Endothelial cell of umbilical vein (primary cell): ENCODE results near the gene TBC1D9B. TPM values are rescaled to one million over a fixed set of nuclear protein-coding genes. Genes with fewer than 3 reads are reported as not detected.
A peak's percentile ranks its signal among the peaks of the same experiment; 100 is the strongest.

Experiments used
- BruUV-seq: library from RNA; stranded (reverse); fragments of 400-500 nt; replicated peaks from 2 replicates; lab custom pipeline; 2021; lab: Mats Ljungman, UMichigan
- CTCF ChIA-PET: fragments of 300-600, 350-600 bp; sonication (Branson Sonifier 250); formaldehyde crosslinking; loops from one replicate; lab custom pipeline; 2021; ENCODE audit warnings: antibody characterized with exemption, inconsistent platforms; lab: Charles Lee
- POLR2A ChIA-PET: fragments of 300-600, 350-600 bp; sonication (Branson Sonifier 250); formaldehyde crosslinking; loops from one replicate; lab custom pipeline; 2021; ENCODE audit warnings: antibody characterized with exemption, inconsistent platforms; lab: Charles Lee
- DNase-seq: peaks from one replicate; pipeline ENCODE4 v3.0.0-alpha.2; 2011; ENCODE audit warnings: low read depth, low spot score
- FAIRE-seq: peaks from 2 replicates; lab custom pipeline; 2011; peaks lifted over from hg19 to GRCh38; lab: Jason Lieb, UNC
- H2AFZ ChIP-seq: 2 replicates; pipeline ENCODE4 v1.6.0; 2012; ENCODE audit warnings: low read depth, low read length, control low read depth, inconsistent platforms
- H3K27ac ChIP-seq: 2 replicates; pipeline ENCODE4 v1.5.1; 2011; ENCODE audit warnings: low read depth, mild to moderate bottlenecking, control low read depth, low read length, moderate library complexity; ENCODE audit not compliant: insufficient read depth
- H3K27me3 ChIP-seq, 2 experiments: 2 replicates each; pipeline versions ENCODE4 v1.6.0 to v1.6.1; 2011; ENCODE audit warnings: low read length in 2 of 2, mixed read lengths in 1 of 2; ENCODE audit not compliant: control insufficient read depth in 2 of 2, insufficient read depth in 2 of 2
- H3K36me3 ChIP-seq, 2 experiments: 2 replicates in 1 of 2; 3 replicates in 1 of 2; pipeline ENCODE4 v1.5.1; 2011; ENCODE audit warnings: low read length in 2 of 2, mild to moderate bottlenecking in 1 of 2, moderate library complexity in 1 of 2; ENCODE audit not compliant: control insufficient read depth in 2 of 2, insufficient read depth in 2 of 2; ENCODE audit errors: extremely low read depth in 1 of 2
- H3K4me1 ChIP-seq: 3 replicates; pipeline ENCODE4 v1.5.1; 2011; ENCODE audit warnings: mild to moderate bottlenecking, low read length; ENCODE audit not compliant: control insufficient read depth, insufficient read depth; ENCODE audit errors: extremely low read depth
- H3K4me2 ChIP-seq: 2 replicates; pipeline ENCODE4 v1.6.1; 2011; ENCODE audit warnings: low read length, control low read depth, mixed read lengths; ENCODE audit not compliant: insufficient read depth
- H3K4me3 ChIP-seq, 3 experiments: fragments of 200-600 bp in 1 of 3; sonication (generic), shearing (Covaris generic) in 1 of 3; replicated peaks in 1 of 3; 2 replicates each; pipeline ENCODE4 v1.5.1; 2011 to 2016; ENCODE audit warnings: control low read depth in 3 of 3, low read length in 3 of 3, mild to moderate bottlenecking in 2 of 3, inconsistent platforms in 1 of 3, low read depth in 1 of 3, moderate library complexity in 1 of 3; ENCODE audit not compliant: insufficient read depth in 1 of 3
- H3K79me2 ChIP-seq: 2 replicates; pipeline ENCODE4 v1.6.0; 2012; ENCODE audit warnings: low read length, inconsistent platforms; ENCODE audit not compliant: control insufficient read depth, insufficient read depth
- H3K9ac ChIP-seq: replicated peaks from 2 replicates; pipeline ENCODE3; 2011; ENCODE audit warnings: low read length, control low read depth; ENCODE audit not compliant: insufficient read depth; ENCODE audit errors: extremely low read depth
- H3K9me1 ChIP-seq: replicated peaks from 3 replicates; pipeline ENCODE4 v1.6.0; 2011; ENCODE audit warnings: mild to moderate bottlenecking, low read length; ENCODE audit not compliant: control insufficient read depth, insufficient read depth; ENCODE audit errors: extremely low read depth
- H3K9me3 ChIP-seq: replicated peaks from 2 replicates; pipeline ENCODE4 v1.5.1; 2012; ENCODE audit warnings: low read length, inconsistent platforms; ENCODE audit not compliant: control insufficient read depth, insufficient read depth
- H4K20me1 ChIP-seq: replicated peaks from 2 replicates; pipeline ENCODE3; 2011; ENCODE audit warnings: mild to moderate bottlenecking, low read length; ENCODE audit not compliant: control insufficient read depth, insufficient read depth; ENCODE audit errors: extremely low read depth
- CTCF ChIP-seq, 2 donors: IDR thresholded peaks; 1 replicate in 1 of 2; 2 replicates in 1 of 2; pipeline ENCODE4 v1.5.1; 2011; ENCODE audit warnings: low read length in 2 of 2, mild to moderate bottlenecking in 2 of 2, moderate library complexity in 2 of 2, control low read depth in 1 of 2, inconsistent platforms in 1 of 2, low read depth in 1 of 2; ENCODE audit not compliant: insufficient read depth in 1 of 2; ENCODE audit errors: extremely low read depth in 1 of 2
- EZH2 ChIP-seq: IDR thresholded peaks from 2 replicates; pipeline ENCODE4 v1.6.1; 2012; ENCODE audit warnings: borderline replicate concordance, low read depth, mild to moderate bottlenecking, moderate library complexity, low read length, inconsistent platforms; ENCODE audit not compliant: severe bottlenecking
- JUN ChIP-seq: IDR thresholded peaks from 2 replicates; pipeline ENCODE4 v1.6.1; 2011; ENCODE audit warnings: borderline replicate concordance, low read depth; ENCODE audit not compliant: insufficient read length, insufficient read depth
- POLR2AphosphoS5 ChIP-seq: IDR thresholded peaks from 2 replicates; pipeline ENCODE4 v1.6.1; 2012; ENCODE audit warnings: low read depth, mild to moderate bottlenecking, control low read depth, low read length, moderate library complexity; ENCODE audit not compliant: insufficient read depth
- dilution Hi-C: fragments of 300-500 bp; cut with MboI; formaldehyde crosslinking; loops from one replicate; pipeline ENCODE4 v1.15.0; 2019; ENCODE audit warnings: low sequenced_read_pairs; ENCODE audit not compliant: extremely low pct_ligation_motif_present
- intact Hi-C: fragments of 100-400 bp; cut with micrococcal nuclease; formaldehyde crosslinking; loops from one replicate; pipeline ENCODE4 v1.10.0; 2022
- polyA plus RNA-seq, 4 experiments: library from polyadenylated mRNA; depleted of rRNA in 3 of 4; stranded (reverse) in 3 of 4; unstranded in 1 of 4; fragments of >200 nt; gene quantifications; 2 replicates each; pipeline versions ENCODE4 v1.2.1 to v1.2.3, GENCODE V29; 2011 to 2012; ENCODE audit warnings: missing spikeins in 1 of 4
- total RNA-seq: library from RNA; stranded (reverse); gene quantifications from 2 replicates; pipeline ENCODE4 v1.2.3, GENCODE V29; 2021

TBC1D9B gene
- total and polyA plus RNA-seq, 2 donors (not counting 3 experiments of a cell fraction or from before 2014, with no cell fraction given) = 82.8 to 150 TPM

DNA sequence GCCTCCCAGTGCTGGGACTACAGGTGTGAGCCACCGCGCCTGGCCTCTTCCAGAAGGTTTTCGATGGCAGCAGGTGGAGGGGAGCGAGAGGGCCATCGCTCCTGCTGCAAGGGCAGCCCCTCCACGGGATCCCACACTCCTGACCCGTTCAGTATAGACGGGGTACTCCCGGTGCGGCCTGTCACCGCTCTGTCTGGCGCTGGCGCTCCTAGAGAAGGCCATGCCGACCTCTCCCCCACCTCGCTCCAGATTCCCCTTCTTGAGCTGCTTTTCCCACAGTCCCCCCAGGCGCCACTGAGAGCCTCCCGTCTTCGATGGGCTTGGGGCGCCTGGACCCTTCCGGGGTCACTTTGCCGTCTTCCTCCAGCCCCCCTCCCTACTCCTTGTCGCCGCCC, 91.3 kb downstream of the TBC1D9B start:
- ChIA-PET POLR2A (interaction anchor here (0.9 kb wide), 1 partner anchor 9 kb away, joined by 3 read pairs; no protein-coding TSS in a partner anchor), CTCF (no interaction called here)
- no peak overlapping the region for H3K9ac ChIP-seq
- DNase-seq (no peak), FAIRE-seq (no peak)
- peak overlapping the region in 1 of 3 experiments; percentile 42 for H3K4me3 ChIP-seq
- H3K9me1 ChIP-seq = no peaks in the 10 kb centered on the region
- peaks cover 22% of the 10 kb centered on the region for H3K4me1 ChIP-seq
- dilution Hi-C loops = no loop called here
- H3K27ac ChIP-seq = no peak overlapping the region
- peak overlapping the region; percentile 49 for H2AFZ ChIP-seq
- H3K9me3 ChIP-seq = no peaks in the 10 kb centered on the region
- no peaks in the 10 kb centered on the region for H4K20me1 ChIP-seq
- no peaks in the 10 kb centered on the region for H3K27me3 ChIP-seq
- H3K4me2 ChIP-seq = peak overlapping the region; percentile 8
- TF ChIP-seq POLR2AphosphoS5 = no peak
- TF ChIP-seq JUN = no peak
- TF ChIP-seq EZH2 = no peak
- no peak for TF ChIP-seq CTCF (IDR thresholded peaks at IDR 0.05; ENCODE audit: extremely low read depth in 1 of 2, insufficient read depth in 1 of 2, low read depth in 1 of 2, low read length in 2 of 2)
- no TSS peak for BruUV-seq
- peaks cover 9% of the 10 kb centered on the region for H3K79me2 ChIP-seq
- peaks cover 0 to 4% of the 10 kb centered on the region in 2 experiments for H3K36me3 ChIP-seq
- intact Hi-C loops = loop anchor here (5.0 kb wide), 1 partner anchor 194 kb away; the partner anchor contains the start of gene HNRNPH1
